HepG2 (cell line): ENCODE data around the gene IFT172. TPM values are rescaled to one million over a fixed set of nuclear protein-coding genes. Genes with fewer than 3 reads are reported as not detected.

Experiments used
- ATRX ChIP-seq: sonication (generic); formaldehyde crosslinking; IDR thresholded peaks from 2 replicates; pipeline ENCODE4 v1.4.0; 2020; ENCODE audit warnings: missing genetic modification reagents, borderline replicate concordance
- CAMTA2 ChIP-seq: sonication (generic); formaldehyde crosslinking; IDR thresholded peaks from 2 replicates; pipeline ENCODE4 v1.4.0; 2020; ENCODE audit warnings: mild to moderate bottlenecking, missing genetic modification reagents, borderline replicate concordance
- FOXO1 ChIP-seq: sonication (generic); formaldehyde crosslinking; IDR thresholded peaks from 2 replicates; pipeline ENCODE4 v1.4.0; 2020; ENCODE audit warnings: missing genetic modification reagents
- HDAC2 ChIP-seq: sonication (generic); formaldehyde crosslinking; IDR thresholded peaks from 2 replicates; pipeline ENCODE4 v1.4.0; 2020; ENCODE audit warnings: missing genetic modification reagents
- PHB2 ChIP-seq: fragments of 450-650 bp; IDR thresholded peaks from 2 replicates; pipeline ENCODE4 v1.6.1; 2018; ENCODE audit not compliant: partially characterized antibody
- SALL2 ChIP-seq: sonication (generic); formaldehyde crosslinking; IDR thresholded peaks from 2 replicates; pipeline ENCODE4 v1.8.1; 2023; ENCODE audit warnings: mild to moderate bottlenecking, missing genetic modification reagents, inconsistent platforms
- SCMH1 ChIP-seq: sonication (generic); formaldehyde crosslinking; IDR thresholded peaks from 2 replicates; pipeline ENCODE4 v1.9.0; 2021; ENCODE audit warnings: missing genetic modification reagents, mild to moderate bottlenecking, borderline replicate concordance
- SIN3A ChIP-seq: IDR thresholded peaks from 2 replicates; pipeline ENCODE4 v1.6.1; 2011; ENCODE audit warnings: low read depth, mild to moderate bottlenecking, control low read depth, low read length, borderline replicate concordance
- SOX13 ChIP-seq, 3 experiments: fragments of 450-650 bp in 1 of 3; sonication (generic) in 1 of 3; formaldehyde crosslinking in 1 of 3; IDR thresholded peaks in 2 of 3; conservative IDR thresholded peaks in 1 of 3; 2 replicates each; pipeline versions ENCODE4 v1.5.0 to v1.6.1; 2016 to 2020; ENCODE audit warnings: antibody characterized with exemption in 1 of 3, mild to moderate bottlenecking in 1 of 3, missing compliant biosample characterization in 1 of 3, missing genetic modification reagents in 1 of 3, moderate library complexity in 1 of 3
- ZBTB7B ChIP-seq: sonication (generic); formaldehyde crosslinking; IDR thresholded peaks from 2 replicates; pipeline ENCODE4 v1.4.0; 2020; ENCODE audit warnings: missing genetic modification reagents
- ZNF20 ChIP-seq: sonication (generic); formaldehyde crosslinking; IDR thresholded peaks from 2 replicates; pipeline ENCODE4 v1.4.0; 2020; ENCODE audit warnings: mild to moderate bottlenecking, moderate library complexity, missing genetic modification reagents
- ZNF329 ChIP-seq: sonication (generic); formaldehyde crosslinking; IDR thresholded peaks from 2 replicates; pipeline ENCODE4 v1.9.0; 2021; ENCODE audit warnings: low read depth, mild to moderate bottlenecking, missing genetic modification reagents
- ZNF598 ChIP-seq: sonication (generic); formaldehyde crosslinking; IDR thresholded peaks from 2 replicates; pipeline ENCODE4 v1.5.1; 2020; ENCODE audit warnings: mild to moderate bottlenecking, missing genetic modification reagents, borderline replicate concordance
- ZNF619 ChIP-seq: sonication (generic); formaldehyde crosslinking; IDR thresholded peaks from 2 replicates; pipeline ENCODE4 v1.4.0; 2020; ENCODE audit warnings: mild to moderate bottlenecking, missing genetic modification reagents
- ZNF792 ChIP-seq: IDR thresholded peaks from 2 replicates; pipeline ENCODE4 v1.6.1; 2016
- ZNF878 ChIP-seq: sonication (generic); formaldehyde crosslinking; IDR thresholded peaks from 2 replicates; pipeline ENCODE4 v1.8.1; 2023; ENCODE audit warnings: mild to moderate bottlenecking, missing genetic modification reagents, moderate library complexity
- polyA plus RNA-seq, 8 experiments: library from polyadenylated mRNA; depleted of rRNA in 3 of 8; stranded (reverse) in 7 of 8; unstranded in 1 of 8; fragments of >200 nt; fragmentation: Illumina TruSeq in 4 of 8; extraction: Trizol in 4 of 8; gene quantifications; 2 replicates each; pipeline versions ENCODE4 v1.2.1 to v1.2.3, GENCODE V29; 2011 to 2016; ENCODE audit warnings: low read depth in 4 of 8, missing spikeins in 1 of 8, mixed read lengths in 1 of 8; ENCODE audit not compliant: insufficient read depth in 1 of 8
- total RNA-seq, 5 experiments: library from RNA; depleted of rRNA; stranded (reverse); fragments of >200 nt; fragmentation: Illumina TruSeq; extraction: Trizol; gene quantifications; 2 replicates each; pipeline ENCODE4 v1.2.3, GENCODE V29; 2016; ENCODE audit warnings: low read depth in 1 of 5
- TF ChIP-seq, protein P1 (sequence below): sonication (generic); formaldehyde crosslinking; IDR thresholded peaks from 2 replicates; pipeline ENCODE4 v1.5.1; 2020; ENCODE audit warnings: missing genetic modification reagents, mild to moderate bottlenecking, borderline replicate concordance
- TF ChIP-seq, protein P2 (sequence below): sonication (generic); formaldehyde crosslinking; IDR thresholded peaks from 2 replicates; pipeline ENCODE4 v1.4.0; 2020; ENCODE audit warnings: missing genetic modification reagents, borderline replicate concordance
- TF ChIP-seq, protein P3 (sequence below): IDR thresholded peaks from 2 replicates; pipeline ENCODE4 v1.6.1; 2016; ENCODE audit warnings: control low read depth
- TF ChIP-seq, protein P4 (sequence below): sonication (generic); formaldehyde crosslinking; IDR thresholded peaks from 2 replicates; pipeline ENCODE4 v1.4.0; 2020; ENCODE audit warnings: missing genetic modification reagents, borderline replicate concordance

IFT172 gene
- total and polyA plus RNA-seq, 2 of the 13 experiments (the other 11 are each of a cell fraction or from before 2014, with no cell fraction given), result 21.6 to 35.7 TPM

DNA sequence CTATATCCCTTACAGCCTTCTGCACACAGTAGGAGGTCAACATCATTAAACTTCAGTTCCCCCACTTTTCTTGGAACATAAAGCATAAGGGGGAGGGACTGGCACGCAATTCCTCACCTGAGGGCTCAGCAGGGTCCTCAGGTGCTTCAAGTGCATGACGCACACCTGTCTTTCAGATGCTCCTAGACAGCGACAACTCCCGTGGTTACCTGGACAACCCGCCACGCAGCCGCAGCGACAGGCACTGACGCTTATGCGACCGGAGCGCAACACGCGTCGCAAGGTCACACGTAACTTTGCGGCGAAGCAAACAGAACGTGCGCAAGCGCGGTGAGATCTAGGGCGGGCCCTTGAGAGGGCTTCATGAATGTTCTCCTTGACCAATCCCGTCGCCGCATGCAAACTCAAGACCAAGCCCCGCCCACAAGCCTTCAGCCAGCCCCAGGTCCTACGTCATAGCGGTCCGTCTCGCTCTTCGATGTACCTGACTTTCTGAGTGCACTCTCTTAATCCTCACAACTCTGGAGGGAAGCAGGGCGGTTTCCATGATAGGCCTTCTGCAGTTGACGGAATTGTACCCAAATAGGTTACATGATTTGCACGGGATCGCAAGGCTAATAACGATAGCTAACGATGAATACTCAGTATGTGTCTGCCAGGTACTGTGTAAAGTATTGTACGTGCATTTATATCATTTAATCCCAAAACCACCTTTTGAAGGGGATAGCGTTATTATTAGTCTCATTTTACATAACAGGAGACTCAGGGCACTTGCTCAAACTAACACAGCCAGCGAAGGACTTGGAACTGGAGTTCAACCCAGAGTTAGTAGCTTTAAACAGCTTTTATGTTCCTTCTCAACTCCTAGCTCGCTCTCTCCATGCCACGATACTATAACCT is at the start of gene IFT172 (continued):
- TF ChIP-seq, protein P1, sequence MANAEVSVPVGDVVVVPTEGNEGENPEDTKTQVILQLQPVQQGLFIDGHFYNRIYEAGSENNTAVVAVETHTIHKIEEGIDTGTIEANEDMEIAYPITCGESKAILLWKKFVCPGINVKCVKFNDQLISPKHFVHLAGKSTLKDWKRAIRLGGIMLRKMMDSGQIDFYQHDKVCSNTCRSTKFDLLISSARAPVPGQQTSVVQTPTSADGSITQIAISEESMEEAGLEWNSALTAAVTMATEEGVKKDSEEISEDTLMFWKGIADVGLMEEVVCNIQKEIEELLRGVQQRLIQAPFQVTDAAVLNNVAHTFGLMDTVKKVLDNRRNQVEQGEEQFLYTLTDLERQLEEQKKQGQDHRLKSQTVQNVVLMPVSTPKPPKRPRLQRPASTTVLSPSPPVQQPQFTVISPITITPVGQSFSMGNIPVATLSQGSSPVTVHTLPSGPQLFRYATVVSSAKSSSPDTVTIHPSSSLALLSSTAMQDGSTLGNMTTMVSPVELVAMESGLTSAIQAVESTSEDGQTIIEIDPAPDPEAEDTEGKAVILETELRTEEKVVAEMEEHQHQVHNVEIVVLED (CRISPR knock-in tag), result peak; percentile 98
- TF ChIP-seq PHB2, result no peak
- TF ChIP-seq, protein P2, sequence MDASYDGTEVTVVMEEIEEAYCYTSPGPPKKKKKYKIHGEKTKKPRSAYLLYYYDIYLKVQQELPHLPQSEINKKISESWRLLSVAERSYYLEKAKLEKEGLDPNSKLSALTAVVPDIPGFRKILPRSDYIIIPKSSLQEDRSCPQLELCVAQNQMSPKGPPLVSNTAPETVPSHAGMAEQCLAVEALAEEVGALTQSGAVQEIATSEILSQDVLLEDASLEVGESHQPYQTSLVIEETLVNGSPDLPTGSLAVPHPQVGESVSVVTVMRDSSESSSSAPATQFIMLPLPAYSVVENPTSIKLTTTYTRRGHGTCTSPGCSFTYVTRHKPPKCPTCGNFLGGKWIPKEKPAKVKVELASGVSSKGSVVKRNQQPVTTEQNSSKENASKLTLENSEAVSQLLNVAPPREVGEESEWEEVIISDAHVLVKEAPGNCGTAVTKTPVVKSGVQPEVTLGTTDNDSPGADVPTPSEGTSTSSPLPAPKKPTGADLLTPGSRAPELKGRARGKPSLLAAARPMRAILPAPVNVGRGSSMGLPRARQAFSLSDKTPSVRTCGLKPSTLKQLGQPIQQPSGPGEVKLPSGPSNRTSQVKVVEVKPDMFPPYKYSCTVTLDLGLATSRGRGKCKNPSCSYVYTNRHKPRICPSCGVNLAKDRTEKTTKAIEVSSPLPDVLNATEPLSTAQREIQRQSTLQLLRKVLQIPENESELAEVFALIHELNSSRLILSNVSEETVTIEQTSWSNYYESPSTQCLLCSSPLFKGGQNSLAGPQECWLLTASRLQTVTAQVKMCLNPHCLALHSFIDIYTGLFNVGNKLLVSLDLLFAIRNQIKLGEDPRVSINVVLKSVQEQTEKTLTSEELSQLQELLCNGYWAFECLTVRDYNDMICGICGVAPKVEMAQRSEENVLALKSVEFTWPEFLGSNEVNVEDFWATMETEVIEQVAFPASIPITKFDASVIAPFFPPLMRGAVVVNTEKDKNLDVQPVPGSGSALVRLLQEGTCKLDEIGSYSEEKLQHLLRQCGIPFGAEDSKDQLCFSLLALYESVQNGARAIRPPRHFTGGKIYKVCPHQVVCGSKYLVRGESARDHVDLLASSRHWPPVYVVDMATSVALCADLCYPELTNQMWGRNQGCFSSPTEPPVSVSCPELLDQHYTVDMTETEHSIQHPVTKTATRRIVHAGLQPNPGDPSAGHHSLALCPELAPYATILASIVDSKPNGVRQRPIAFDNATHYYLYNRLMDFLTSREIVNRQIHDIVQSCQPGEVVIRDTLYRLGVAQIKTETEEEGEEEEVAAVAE (CRISPR knock-in tag), result peak; percentile 76
- TF ChIP-seq ZBTB7B (CRISPR knock-in tag), result peak; percentile 42; the same call in 1 of the 2 replicates
- TF ChIP-seq, protein P3, sequence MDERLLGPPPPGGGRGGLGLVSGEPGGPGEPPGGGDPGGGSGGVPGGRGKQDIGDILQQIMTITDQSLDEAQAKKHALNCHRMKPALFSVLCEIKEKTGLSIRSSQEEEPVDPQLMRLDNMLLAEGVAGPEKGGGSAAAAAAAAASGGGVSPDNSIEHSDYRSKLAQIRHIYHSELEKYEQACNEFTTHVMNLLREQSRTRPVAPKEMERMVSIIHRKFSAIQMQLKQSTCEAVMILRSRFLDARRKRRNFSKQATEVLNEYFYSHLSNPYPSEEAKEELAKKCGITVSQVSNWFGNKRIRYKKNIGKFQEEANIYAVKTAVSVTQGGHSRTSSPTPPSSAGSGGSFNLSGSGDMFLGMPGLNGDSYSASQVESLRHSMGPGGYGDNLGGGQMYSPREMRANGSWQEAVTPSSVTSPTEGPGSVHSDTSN (CRISPR knock-in tag), result no peak; the same call in none of the 2 replicates
- peak; percentile 79 for TF ChIP-seq ZNF792 (CRISPR knock-in tag)
- no peak for TF ChIP-seq SCMH1 (CRISPR knock-in tag)
- peak; percentile 78 for TF ChIP-seq HDAC2 (CRISPR knock-in tag)
- no peak; the same call in 1 of the 2 replicates for TF ChIP-seq ATRX (CRISPR knock-in tag)
- no peak for TF ChIP-seq SALL2 (CRISPR knock-in tag)
- TF ChIP-seq, protein P4, sequence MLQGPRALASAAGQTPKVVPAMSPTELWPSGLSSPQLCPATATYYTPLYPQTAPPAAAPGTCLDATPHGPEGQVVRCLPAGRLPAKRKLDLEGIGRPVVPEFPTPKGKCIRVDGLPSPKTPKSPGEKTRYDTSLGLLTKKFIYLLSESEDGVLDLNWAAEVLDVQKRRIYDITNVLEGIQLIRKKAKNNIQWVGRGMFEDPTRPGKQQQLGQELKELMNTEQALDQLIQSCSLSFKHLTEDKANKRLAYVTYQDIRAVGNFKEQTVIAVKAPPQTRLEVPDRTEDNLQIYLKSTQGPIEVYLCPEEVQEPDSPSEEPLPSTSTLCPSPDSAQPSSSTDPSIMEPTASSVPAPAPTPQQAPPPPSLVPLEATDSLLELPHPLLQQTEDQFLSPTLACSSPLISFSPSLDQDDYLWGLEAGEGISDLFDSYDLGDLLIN, result no peak
- TF ChIP-seq ZNF329 (CRISPR knock-in tag), result no peak
- no peak for TF ChIP-seq ZNF878 (CRISPR knock-in tag)
- peak; percentile 99 for TF ChIP-seq SIN3A
- TF ChIP-seq SOX13 (IDR thresholded peaks at IDR 0.05), result no peak
- TF ChIP-seq SOX13 (CRISPR knock-in tag; conservative IDR thresholded peaks at IDR 0.05 in 1 of 2, IDR thresholded peaks at IDR 0.05 in 1 of 2), result peak in 1 of 2 experiments; percentile 14; a peak in 1 of 4 replicates
- TF ChIP-seq CAMTA2 (CRISPR knock-in tag), result no peak
- TF ChIP-seq FOXO1 (CRISPR knock-in tag), result peak; percentile 56
- TF ChIP-seq ZNF598 (CRISPR knock-in tag), result peak; percentile 96
- peak; percentile 82 for TF ChIP-seq ZNF619
- no peak for TF ChIP-seq ZNF20 (CRISPR knock-in tag)
